Stimulated activated CD8-positive, alpha-beta memory T cell treated with anti-CD3 and anti-CD28 coated beads, Interleukin-12 subunit alpha, Interleukin-12 subunit beta, amount 100 ng/mL, for 24 hours (primary cell): ENCODE results near the gene ETV6.

Source experiments
- DNase-seq: peaks from one replicate; pipeline ENCODE4 v3.0.0-alpha.2; 2020; ENCODE audit errors: extremely low read depth

The ETV6 gene

DNA sequence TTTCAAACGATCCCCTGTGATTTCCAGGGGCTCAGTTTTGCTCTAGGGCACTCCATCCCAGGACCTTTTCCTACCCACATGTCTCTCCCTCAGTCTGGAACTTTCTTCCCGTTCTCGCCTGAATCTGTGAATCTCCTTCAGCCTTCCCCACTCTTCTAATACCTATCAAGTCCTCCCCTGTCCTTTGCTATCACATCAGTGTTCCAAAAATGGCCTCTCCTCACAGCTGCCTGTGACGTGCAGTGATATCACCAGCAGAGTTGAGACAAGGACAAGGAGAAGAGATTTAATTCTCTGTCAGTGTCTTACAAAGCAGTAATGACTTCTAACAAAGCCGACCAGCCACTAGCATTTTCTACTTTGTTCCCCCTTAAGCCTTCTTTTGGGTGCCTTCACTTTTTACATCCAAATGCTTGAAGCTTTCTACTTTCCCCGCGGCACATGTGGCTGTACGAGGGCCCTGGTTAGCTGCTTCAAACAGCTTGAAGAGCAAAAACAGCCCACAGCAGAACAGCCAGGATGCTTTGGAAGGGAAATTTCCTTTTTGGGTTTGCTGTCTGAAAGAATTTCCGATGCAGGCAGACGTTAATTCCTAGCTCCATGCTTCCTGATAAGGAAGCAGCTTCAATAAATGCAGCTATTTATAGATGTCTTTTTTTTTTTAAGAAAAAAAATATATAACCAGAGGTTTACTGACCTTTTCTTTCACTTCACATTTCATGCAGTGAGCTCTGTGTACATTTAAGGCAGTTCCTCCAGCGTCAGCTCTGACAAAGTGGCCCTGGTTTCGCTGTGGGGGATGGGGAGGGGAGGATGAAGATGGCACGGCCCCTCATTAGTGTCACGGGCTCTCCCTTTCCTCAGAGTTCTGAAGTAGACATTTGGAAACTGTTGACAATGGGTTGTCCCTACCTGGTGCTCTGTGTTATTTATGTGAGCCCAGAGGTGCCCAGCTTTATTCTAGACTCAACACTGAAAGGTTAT is 109.3 kb downstream of the ETV6 start:
- no peak for DNase-seq

DNA sequence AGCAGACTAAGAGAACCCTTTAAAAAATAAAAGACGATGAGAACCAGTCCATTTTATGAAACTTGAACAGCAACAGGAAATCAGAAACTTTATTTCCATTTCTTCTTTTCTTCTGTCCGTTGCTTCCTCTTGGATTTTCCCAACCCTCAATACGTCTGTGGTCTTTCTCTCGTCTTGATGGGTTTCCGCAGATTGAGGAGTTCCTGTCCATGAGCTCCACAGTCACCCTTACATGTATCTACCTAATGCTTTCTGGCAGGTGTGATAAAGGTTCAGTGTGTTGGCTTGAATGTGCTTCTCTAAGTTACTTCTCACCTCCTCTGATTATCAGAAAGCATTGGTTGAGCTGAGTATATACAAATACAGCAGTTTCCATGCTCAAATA is 110.0 kb downstream of the ETV6 start:
- DNase-seq: no peak

DNA sequence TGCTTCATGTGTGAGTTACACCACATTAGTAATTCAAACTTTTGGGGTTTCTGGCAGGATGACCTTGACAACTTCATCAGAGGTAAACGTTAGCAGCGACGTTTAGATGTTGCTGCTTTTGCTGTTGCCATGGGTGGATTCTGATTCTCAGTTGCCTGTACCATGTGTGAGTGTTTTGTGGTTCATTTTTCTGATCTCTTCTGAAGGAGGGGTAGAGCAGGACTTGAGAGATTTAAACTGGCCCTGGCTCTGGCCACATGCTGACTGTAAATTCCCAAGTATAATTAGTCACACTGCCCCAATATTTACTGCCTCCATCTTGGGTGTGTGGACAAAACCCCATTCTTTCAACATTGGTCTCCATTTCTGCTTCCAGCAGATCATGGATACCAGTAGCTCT is 110.4 kb downstream of the ETV6 start:
- no peak for DNase-seq

DNA sequence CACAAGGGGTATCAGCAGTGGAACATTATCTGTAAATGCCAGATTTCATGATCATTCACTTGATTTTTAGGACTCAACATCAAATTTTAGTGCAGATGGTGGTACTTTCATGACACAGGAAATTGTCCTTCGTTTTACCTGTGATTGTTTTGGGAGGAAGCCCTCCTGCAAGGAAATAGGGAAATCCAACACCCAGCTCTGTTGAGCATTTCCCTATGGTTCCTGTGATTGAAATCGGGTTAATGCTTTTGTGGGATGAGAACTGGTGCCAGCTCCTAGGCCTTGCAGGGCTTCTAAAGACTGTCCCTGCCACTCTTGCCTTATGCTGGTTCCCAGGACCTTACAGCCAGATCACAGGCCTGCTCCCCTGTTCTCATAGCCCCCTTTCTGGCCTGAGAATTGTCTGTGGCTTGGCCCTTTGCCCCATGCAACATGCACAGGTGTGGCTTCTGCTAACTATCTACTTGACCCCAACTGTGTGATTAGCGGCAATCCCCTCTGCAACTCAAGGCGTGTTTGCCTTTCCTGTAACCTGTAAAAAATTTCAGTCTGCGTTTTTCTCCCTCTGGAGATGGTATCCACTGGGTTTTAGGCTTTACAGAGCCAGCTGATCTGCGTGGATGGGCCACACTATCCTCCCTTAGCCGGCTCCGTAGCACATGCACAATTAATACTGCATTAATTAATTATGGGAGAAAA is 112.5 kb downstream of the ETV6 start:
- no peak for DNase-seq

DNA sequence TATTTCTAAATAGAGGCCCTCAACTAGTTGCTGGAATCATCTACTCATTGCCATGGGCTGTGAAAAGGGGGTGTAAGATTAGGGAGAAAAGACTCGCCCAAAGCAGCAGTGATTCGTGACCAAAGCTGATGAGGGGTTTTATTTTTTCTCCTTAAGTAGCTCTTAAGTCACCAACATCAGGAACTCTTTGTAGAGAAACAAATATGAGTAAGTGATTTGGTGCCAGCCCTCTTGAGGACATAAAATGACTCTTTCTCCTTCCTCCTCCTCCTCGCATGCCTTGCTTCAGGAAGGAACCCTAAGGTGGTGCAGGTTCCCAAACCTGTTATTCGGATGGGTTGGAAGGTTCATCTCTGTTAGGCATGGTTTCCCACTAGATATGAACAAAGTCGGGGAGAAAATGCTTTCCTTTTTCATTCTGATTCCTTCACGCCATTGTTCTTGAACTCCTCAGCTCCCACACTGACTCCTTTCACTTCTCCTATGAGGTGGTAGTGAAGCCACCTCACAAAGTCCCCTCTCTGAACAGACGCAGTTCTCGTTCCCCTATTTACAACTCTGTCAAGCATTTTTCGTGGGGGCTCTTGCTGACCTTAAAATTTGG is 113.4 kb downstream of the ETV6 start:
- DNase-seq: no peak

DNA sequence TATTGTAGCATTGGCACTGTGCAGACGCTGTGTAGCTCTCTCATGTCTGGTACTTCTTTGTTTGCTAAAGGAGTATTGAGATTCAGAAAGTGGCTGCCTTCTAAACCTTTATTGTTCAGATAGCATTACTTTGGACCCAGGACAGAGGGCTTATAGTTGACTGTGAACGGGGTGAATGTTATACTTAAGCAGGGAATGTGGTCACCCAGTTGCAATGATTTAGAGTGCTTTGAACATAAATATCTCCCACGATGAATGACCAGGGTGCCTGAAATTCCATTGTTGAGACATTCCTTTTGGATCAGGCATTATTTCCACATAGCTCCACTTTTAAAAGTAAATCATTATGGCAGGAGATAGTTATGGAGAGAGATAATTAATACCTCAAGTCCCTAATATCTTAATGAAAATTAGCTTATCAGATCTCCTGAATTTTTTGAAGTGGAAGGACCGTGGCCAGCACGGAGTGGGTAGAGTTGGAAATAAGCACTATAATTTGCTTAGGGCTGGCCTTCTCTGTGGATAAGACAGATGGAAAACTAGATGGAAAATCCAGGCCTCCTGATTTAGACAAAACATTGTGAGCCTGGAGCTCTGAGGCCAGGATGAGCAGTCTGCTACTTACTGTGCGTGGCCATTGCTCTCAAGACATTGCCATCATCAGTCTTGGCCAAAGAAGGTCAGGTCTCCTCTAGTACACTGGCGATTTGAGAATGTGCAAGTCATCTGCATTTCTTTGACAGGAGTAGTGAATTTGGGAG is 114.5 kb downstream of the ETV6 start:
- DNase-seq: no peak

DNA sequence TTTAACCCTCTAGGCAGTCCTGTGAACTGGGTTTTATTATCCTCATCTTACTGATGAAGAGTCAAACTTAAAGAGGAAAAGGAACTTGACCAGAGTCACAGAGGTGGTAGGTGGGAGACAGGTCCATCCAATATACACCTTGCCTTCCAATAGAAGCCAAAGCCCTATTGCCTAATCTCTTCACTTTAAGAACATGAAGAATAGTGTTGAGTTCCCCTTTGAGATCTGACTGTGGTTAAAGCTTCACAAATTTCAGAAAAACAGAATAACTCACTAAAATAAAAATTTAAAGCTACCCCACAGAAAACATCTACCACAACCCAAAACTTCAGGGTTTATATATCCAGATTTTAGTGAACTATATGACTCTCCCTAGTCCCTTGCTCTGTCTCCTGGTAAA is 115.4 kb downstream of the ETV6 start:
- DNase-seq: no peak

DNA sequence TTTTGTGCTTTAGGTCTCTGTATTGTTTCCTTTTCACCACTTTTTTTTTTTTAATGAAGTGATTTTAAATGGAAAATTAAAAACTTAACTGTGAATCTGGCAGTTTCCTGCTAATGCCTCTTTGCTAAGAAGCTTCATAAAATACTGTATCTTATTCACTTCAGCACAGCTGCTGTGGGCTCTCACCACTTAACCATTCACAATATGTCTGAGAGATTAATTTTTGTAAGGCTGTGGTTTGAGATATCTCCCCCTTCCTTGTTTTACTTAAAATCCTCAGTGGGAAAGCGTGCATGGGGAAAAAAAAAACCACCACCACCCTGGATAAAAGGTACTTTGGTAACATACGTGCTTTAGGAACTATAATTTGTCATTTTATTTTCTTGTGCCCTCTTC is 115.9 kb downstream of the ETV6 start:
- DNase-seq: no peak

DNA sequence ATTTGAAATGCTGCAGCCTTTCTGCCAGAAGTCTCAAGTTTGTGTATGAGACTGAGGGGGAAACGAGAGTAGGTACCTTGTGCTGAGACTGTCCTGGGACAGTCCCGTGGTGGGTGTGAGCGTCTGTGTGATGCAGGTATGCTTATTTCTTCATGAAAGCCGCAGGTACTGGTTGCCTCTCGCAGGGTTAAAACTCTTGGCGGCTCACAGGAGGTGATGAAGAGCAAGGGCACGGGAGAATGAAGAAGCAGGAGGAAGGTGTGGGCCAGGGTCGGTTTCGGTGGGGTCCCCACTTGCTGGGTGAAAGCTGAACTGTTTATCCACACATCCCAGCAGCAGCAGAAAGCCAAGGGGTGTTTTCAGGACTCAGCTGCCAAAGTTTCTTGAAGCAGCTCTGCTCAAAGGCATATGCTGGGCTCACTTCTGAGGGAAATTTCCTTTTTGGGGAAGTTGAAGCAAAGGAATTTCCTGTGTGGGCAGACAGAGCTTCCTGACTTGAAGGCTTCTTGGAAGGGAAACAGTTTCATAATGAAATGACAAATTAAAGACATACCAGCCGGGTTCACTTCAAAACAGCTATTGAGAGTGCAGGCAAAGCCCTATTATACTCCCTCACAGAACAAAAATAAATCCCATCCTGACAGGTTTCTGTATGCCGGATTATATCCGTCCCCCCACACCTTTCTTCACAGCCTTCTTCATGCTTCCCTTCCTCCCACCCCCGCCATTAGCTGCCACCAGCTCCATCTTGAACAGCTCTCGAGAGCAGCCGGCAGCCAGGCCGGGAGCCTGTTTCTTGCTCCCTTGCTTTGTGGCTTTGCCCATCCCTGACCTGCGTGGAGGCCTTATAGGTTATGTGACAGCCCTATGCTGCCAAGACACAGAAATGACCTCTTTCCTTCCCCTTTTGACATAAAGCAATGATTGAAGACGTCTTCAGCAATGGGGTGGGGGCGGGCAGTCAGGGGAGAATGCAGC is 116.6 kb downstream of the ETV6 start:
- DNase-seq: peak; percentile 44

DNA sequence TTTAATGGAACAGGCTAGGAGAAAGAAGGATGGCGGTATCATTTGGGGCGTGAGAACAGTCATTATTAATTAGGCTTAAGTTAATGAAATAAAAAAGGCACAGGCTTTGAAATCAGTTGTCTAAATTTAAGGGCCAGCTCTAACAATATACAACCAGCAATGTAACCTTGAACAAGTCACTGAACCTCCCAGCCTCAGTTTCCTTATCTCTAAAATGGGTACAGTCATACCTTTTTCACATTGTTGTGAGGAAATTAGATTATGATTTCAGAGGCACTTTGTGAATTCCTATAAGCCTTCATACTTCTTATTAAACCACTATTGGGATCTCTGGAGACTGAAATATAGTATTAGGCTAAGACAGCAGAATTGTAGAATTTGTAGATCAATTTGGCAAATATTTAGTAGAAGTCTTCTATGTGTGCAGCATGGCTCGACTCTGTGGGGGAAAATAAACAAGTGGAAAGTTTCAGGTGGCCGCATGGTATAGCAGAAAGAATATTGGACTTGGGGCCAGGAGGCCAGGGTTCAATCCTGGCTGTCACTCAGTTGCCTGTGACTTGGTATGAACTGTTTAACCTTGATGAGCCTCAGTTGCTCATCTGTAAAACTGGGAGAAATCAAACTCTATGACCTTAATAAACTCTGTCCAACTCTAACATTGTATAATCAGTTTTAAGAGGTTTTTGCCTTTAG is 117.7 kb downstream of the ETV6 start:
- no peak for DNase-seq

DNA sequence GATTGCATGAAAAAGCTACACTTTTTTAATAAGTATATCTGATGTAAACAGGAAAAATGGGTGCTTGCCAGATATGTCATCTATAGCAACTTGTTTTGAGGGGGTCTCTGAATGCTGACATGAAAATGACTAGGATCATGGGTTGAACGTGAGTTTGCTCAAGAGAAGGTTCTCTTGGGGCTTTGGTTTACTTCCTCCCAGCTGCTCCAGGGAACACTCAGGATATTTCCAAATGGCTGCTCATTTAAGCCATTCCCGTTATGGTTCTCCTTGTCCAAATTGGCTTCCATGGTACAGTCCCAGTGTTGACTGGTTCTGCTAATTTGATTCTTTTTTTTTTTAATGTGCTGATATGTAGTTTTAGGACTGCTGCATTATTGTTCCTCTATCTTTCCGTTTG is 118.3 kb downstream of the ETV6 start:
- DNase-seq: no peak

DNA sequence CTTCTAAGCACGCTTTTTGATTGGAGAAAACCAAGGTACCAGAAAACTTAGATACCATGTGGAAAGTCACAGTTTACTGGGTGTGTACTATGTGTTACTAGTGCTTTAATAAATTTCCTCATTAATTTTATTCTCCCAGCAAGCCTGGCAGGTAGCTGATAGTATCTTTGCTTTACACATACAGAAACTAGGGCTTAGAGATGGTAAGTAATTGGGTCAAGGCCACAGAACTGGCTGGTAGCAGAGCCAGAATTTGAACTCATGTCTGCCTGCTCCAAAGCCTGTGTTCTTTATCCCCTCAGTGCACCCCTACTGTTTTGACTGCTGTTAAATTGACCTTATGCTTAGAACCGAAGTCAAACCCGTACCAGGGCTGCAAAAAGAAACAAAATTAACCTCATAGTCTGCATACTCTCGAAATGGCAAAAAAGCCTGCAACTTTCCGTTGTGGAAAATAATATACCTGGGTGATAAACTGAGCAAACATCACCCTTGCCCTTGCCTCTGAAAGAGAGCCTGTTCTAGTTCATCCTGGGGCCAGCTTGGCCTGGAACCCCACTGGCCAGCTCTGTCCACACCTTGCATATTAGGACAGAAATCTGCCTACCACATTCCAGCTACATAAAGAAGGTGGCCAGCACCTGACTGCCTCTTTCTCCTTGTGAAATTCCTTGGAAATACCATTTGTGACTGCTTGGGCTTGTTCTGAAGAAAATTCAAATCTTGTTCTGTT is 118.9 kb downstream of the ETV6 start:
- no peak for DNase-seq

DNA sequence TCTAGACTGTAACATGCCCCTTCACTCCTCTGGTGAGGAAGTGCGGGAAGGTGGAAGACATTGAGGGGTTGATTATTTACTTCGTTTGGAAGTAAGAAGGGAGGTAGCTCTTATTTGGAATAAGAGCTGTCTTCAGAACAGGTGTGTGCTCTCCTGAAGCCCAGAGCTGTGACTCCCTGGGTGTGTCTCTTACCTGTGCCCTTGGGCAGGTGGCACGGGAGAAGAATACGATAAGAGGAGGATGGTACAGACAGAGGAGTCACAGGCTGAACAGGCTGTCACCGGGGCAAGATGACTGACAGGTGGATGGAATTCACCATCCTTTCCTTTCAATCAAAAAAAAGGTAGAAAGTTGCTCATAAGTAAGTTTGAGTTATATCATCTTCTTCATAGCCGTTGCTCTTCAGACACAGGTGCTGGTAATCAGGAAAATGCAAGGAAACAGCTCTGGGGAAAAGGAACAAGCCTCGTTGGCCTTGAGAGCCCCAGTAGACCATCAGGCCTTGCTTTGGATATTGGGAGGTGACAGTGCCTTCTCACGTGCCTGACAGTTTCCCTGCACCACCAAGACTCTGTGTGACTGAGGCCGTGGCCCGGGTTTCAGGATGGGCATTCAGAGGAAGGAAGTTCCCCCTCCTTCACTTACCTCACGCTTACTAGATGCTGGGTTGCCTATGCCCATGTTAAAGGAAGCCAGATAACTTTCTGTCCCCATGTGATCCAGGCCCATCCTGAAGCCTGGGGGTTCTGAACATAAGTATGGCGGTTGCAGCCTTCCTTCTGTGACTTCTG is 120.4 kb downstream of the ETV6 start:
- DNase-seq: no peak

DNA sequence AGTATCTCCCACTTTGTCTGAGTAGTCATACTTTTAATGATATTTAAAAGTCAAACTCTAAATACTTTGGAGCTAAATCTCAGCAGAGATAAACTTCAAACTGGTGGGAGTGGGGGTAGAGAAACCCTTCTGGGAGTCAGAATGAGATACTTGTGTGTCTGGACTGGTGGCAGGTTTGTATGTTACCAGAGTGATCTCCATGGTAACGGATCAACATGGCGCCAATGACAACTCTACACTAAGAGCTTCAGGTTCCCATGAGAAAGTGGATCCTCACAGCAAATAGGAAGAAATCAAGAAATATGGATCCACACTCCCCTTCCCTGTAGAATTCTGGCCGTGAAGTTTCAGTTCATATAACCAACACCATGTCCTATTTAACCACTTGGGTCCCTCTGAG is 121.9 kb downstream of the ETV6 start:
- DNase-seq: no peak

DNA sequence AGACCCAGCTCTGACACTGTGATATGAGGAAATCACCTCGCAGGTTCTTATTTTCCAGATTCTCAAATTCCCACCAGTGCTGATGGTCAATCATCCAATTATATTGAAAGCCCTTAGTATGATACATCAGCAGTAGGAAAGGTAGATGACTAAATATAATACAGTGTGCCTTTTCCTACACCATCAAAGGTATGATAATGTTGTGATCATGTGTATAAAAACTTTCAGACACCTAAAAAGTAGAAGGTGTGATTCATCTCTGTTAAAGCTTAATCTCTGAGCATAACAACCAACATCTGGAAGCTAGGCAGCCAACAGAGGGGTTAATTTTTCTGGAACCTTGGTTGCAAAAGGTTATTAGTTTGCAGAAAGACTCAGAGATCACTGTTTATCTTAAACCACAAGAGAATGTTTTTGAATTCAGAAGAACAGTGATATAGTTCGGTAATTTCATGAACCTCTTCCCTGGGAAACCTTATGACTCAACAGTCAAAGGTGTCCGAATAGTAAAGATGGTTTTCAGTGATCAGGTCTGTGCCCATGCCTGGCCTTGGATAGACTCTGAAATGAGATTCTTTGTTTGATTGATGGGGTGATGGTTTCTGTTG is 122.5 kb downstream of the ETV6 start:
- no peak for DNase-seq

DNA sequence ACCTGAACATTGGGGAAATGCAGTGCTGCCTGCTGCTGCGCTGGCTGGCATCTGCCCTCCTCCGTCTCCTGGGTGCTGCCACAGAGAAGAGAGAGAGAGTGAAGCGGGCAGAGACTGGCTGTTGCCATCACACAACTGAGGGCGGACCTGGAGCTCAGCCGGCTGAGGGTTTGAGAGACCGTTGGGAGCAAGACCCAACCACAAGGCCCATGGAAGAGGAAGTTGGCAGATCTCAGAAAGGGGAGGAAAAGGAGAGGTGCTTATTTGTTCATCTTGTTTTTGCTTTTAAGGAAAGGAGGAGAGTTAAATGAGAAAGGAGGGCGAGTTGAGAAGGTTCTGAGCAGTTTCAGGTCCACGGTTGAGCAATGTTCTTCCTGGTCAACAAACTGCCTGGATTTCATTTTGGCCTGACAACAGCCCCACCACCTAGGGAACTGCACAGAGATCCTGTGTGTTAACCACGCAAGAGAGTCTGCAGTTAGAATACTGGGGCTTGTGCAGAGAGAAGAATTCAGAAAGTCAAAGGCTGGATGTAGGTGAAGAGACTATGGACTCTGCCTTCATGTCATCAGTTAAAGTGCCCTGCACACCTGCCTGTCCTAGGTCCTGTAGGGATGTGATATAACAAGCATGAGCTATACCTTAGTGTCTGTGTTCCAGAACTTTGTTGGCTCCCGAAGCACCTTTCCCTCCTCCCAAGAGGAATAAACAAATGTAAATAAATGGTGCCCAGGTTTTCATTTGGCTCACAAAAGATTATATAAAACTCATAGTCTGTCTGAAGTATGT is 124.6 kb downstream of the ETV6 start:
- no peak for DNase-seq

DNA sequence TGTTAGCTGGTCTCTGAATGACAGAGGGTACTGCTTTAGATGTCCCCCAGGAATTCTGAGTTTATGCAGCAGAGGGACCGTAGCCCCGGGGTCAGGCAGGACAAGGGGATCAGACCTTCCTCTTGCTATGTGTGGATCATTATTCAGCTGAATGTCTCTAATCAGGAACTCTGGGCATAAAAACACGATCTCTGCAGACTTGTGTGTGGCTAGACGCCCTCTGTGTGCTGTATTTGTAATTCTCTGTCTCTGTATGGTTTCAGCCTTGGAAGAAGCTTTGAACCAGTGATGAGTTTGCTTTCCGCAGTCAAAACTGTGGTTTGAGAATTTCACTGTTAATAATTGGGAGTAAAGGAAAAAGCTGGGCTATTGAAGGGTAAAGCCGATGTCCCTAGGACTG is 125.3 kb downstream of the ETV6 start:
- DNase-seq: no peak
